ENCODE measurements around the gene CSNK1A1L.

DNA sequence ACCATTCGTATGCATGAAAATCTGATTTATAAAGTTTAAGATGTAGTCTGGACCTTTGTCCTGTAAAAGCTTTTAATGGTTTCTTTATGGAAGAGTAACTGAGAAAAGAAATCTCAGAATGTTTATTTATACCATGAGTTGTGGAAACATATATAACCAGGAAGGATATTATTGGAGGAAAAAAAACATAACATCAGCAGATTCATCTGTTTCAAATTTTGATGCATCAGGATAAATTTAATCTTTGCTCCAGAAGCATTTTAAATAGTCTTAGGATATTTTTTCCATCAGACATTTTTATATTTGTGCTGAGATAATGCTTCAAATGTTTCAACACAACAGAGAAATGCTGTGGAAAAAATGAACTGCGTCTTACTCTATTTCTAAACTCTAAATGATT, 31.2 kb upstream of the CSNK1A1L start:
- no peak for TF ChIP-seq CTCF (IDR thresholded peaks at IDR 0.05)
- no peak for TF ChIP-seq POLR2AphosphoS5 (IDR thresholded peaks at IDR 0.05; ENCODE audit: low read depth, low read length)
- no peak for TF ChIP-seq SIN3A (IDR thresholded peaks at IDR 0.05; ENCODE audit: borderline replicate concordance, insufficient read depth, low read depth, low read length)
